Gastrocnemius medialis (tissue), 4 donors: ENCODE measurements around the gene KIRREL3. TPM values are rescaled to one million over a fixed set of nuclear protein-coding genes. Genes with fewer than 3 reads are reported as not detected.

Source experiments
- ATAC-seq, 2 donors: fragments of 150-250 bp; one replicate each; pipeline ENCODE4 v1.9.1; 2016
- DNase-seq, 2 donors: peaks; one replicate each; pipeline ENCODE4 v3.0.0-alpha.2; 2019
- H3K27ac ChIP-seq, 4 donors: fragments of 200-600 bp; sonication (generic); 1 replicate in 1 of 4; 2 replicates in 3 of 4; pipeline ENCODE4 v1.5.1; 2016 to 2018; ENCODE audit warnings: mild to moderate bottlenecking in 2 of 4, moderate library complexity in 1 of 4
- H3K27me3 ChIP-seq, 3 donors: fragments of 200-600 bp; sonication (generic) in 2 of 3; 1 replicate in 1 of 3; 2 replicates in 2 of 3; pipeline versions ENCODE4 v1.5.1 to v1.6.0; 2016 to 2019; ENCODE audit warnings: mild to moderate bottlenecking in 1 of 3, moderate library complexity in 1 of 3
- H3K36me3 ChIP-seq, 2 donors: fragments of 200-600 bp; sonication (generic) in 1 of 2; one replicate each; pipeline ENCODE4 v1.5.1; 2017 to 2018
- H3K4me1 ChIP-seq, 2 donors: fragments of 200-600 bp; sonication (generic) in 1 of 2; one replicate each; pipeline ENCODE4 v1.5.1; 2016 to 2017; ENCODE audit warnings: mild to moderate bottlenecking in 2 of 2
- H3K4me3 ChIP-seq, 4 donors: fragments of 200-600 bp; sonication (generic) in 3 of 4; 1 replicate in 1 of 4; 2 replicates in 3 of 4; pipeline ENCODE4 v1.5.1; 2016 to 2019; ENCODE audit warnings: mild to moderate bottlenecking in 2 of 4
- H3K9me3 ChIP-seq, 3 donors: fragments of 200-600 bp; sonication (generic) in 2 of 3; 1 replicate in 1 of 3; 2 replicates in 2 of 3; pipeline ENCODE4 v1.5.1; 2016 to 2019
- CTCF ChIP-seq, 5 experiments: fragments of 450-650 bp in 3 of 5; fragments of 200-600 bp in 2 of 5; sonication (generic) in 2 of 5; IDR thresholded peaks in 4 of 5; conservative IDR thresholded peaks in 1 of 5; 1 replicate in 4 of 5; 2 replicates in 1 of 5; pipeline ENCODE4 v1.5.1; 2016 to 2019; ENCODE audit warnings: antibody characterized with exemption in 5 of 5, mild to moderate bottlenecking in 3 of 5, moderate library complexity in 3 of 5
- POLR2A ChIP-seq, 2 donors: fragments of 450-650 bp; IDR thresholded peaks; one replicate each; pipeline ENCODE4 v1.6.1; 2017; ENCODE audit warnings: antibody characterized with exemption in 2 of 2, mild to moderate bottlenecking in 2 of 2, moderate library complexity in 2 of 2
- in situ Hi-C, 4 donors: fragments of 200-750 bp; cut with MboI; loops; one replicate each; pipeline versions ENCODE4 v1.15.0 to v1.8.0; 2017; ENCODE audit warnings: low sequenced_read_pairs in 4 of 4
- intact Hi-C: fragments of 100-400 bp; cut with DNase I; formaldehyde crosslinking; loops from one replicate; pipeline ENCODE4 v1.15.1; 2023; ENCODE audit warnings: low total_unique reads
- total RNA-seq, 4 donors: library from RNA; depleted of rRNA; stranded (reverse); fragments of >200 nt; gene quantifications; one replicate each; pipeline versions ENCODE4 v1.1.0 to v1.2.3, GENCODE V29; 2016

Gene KIRREL3
- total RNA-seq, 4 donors from 2014 or later, result 0.10 TPM; not detected in 3

- no peak for DNase-seq
- intact Hi-C loops, result no loop called here
- Histone ChIP-seq H3K27ac (no peak overlapping the region), H3K9me3 (no peaks in the 10 kb centered on the region), H3K4me3 (no peak overlapping the region), H3K27me3 (no peaks in the 10 kb centered on the region), H3K4me1 (no peaks in the 10 kb centered on the region), H3K36me3 (no peaks in the 10 kb centered on the region)
- no peak for ATAC-seq
- in situ Hi-C loops, result no loop called here
- no peak for TF ChIP-seq POLR2A (IDR thresholded peaks at IDR 0.05)
- TF ChIP-seq CTCF (IDR thresholded peaks at IDR 0.05 in 4 of 5, conservative IDR thresholded peaks at IDR 0.05 in 1 of 5), result no peak
Observed at GRCh38 chr11:126653040-126653439, 347.5 kb downstream of the KIRREL3 start.

- no peak for TF ChIP-seq POLR2A (IDR thresholded peaks at IDR 0.05)
- Histone ChIP-seq H3K4me3 (no peak overlapping the region), H3K9me3 (no peaks in the 10 kb centered on the region), H3K27ac (no peak overlapping the region), H3K27me3 (no peaks in the 10 kb centered on the region), H3K36me3 (no peaks in the 10 kb centered on the region), H3K4me1 (no peaks in the 10 kb centered on the region)
- in situ Hi-C loops (no loop called here), intact Hi-C loops (no loop called here)
- DNase-seq, result no peak
- ATAC-seq, result no peak
Observed at GRCh38 chr11:126647735-126648134, 352.8 kb downstream of the KIRREL3 start.

- H3K9me3 ChIP-seq, result no peaks in the 10 kb centered on the region
- DNase-seq (no peak), ATAC-seq (peak in 1 of 2 donors; percentile 50)
- H3K27me3 ChIP-seq, result no peaks in the 10 kb centered on the region
- no peak for TF ChIP-seq POLR2A (IDR thresholded peaks at IDR 0.05)
- TF ChIP-seq CTCF (IDR thresholded peaks at IDR 0.05 in 4 of 5, conservative IDR thresholded peaks at IDR 0.05 in 1 of 5), result no peak
- H3K27ac ChIP-seq, result no peak overlapping the region
- intact Hi-C loops, result no loop called here
- H3K36me3 ChIP-seq, result no peaks in the 10 kb centered on the region
- no peak overlapping the region for H3K4me3 ChIP-seq
- in situ Hi-C loops, result no loop called here
- H3K4me1 ChIP-seq, result no peaks in the 10 kb centered on the region
Observed at GRCh38 chr11:126646701-126647557, 353.6 kb downstream of the KIRREL3 start.

GRCh38 chr11:126645186-126645585 is 355.4 kb downstream of the KIRREL3 start:
- in situ Hi-C loops, result no loop called here

More at GRCh38 chr11:126645186-126645585, 355.4 kb downstream of the KIRREL3 start:
- Histone ChIP-seq H3K27ac (no peak overlapping the region), H3K36me3 (no peaks in the 10 kb centered on the region), H3K9me3 (no peaks in the 10 kb centered on the region), H3K4me3 (no peak overlapping the region), H3K27me3 (no peaks in the 10 kb centered on the region), H3K4me1 (no peaks in the 10 kb centered on the region)
- no peak for DNase-seq
- intact Hi-C loops, result no loop called here
- ATAC-seq, result no peak
- no peak for TF ChIP-seq CTCF (IDR thresholded peaks at IDR 0.05 in 4 of 5, conservative IDR thresholded peaks at IDR 0.05 in 1 of 5)
- no peak for TF ChIP-seq POLR2A (IDR thresholded peaks at IDR 0.05)
